Measurements from ENCODE around the gene PPP1R3F.

PPP1R3F gene

GRCh38 chrX:49263631-49264030, 6.0 kb upstream of the PPP1R3F start:
- H3K4me3 ChIP-seq (ENCODE audit: low read length) = no peak overlapping the region
- TF ChIP-seq CTCF (conservative IDR thresholded peaks at IDR 0.05; ENCODE audit: low read length) = no peak
- no peak for DNase-seq (ENCODE audit: low read depth)

- no peak for TF ChIP-seq CTCF (conservative IDR thresholded peaks at IDR 0.05; ENCODE audit: low read length)
- no peak for DNase-seq (ENCODE audit: low read depth)
- no peak within 1 kb of the TSS for H3K4me3 ChIP-seq (ENCODE audit: low read length)
These were observed 5.1 kb upstream of the PPP1R3F start, which contains the start of gene FOXP3 for GRCh38 chrX:49264460-49264859. Gene FOXP3, minus strand, starts transcription at chrX:49264710. Its CDS starts 6,205 bp downstream, at chrX:49258505.

GRCh38 chrX:49266523-49267445, 2.8 kb upstream of the PPP1R3F start:
- no peak overlapping the region for H3K4me3 ChIP-seq (ENCODE audit: low read length)
- no peak for TF ChIP-seq CTCF (conservative IDR thresholded peaks at IDR 0.05; ENCODE audit: low read length)
- no peak for DNase-seq (ENCODE audit: low read depth)

DNA sequence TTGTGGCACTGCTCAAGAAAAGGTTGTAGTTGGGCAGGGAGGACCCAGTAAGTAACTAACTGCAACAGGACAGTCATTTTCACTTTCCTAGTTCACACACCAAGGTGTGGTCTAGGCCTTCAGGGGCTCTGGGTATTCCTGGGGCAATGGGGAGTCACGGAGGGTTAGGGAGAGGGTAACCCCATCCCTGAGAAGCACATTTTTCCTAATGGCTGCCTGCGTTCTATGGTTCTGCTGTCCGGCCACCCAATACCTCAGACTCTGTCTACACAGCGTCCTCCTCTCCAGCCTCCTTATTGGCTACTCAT, 937 bp upstream of the PPP1R3F start:
- peak overlapping the region; percentile 62 for H3K4me3 ChIP-seq (ENCODE audit: low read length)
- no peak for TF ChIP-seq CTCF (conservative IDR thresholded peaks at IDR 0.05; ENCODE audit: low read length)
- no peak for DNase-seq (ENCODE audit: low read depth)

- peak; percentile 97 for DNase-seq (ENCODE audit: low read depth)
- TF ChIP-seq CTCF (conservative IDR thresholded peaks at IDR 0.05; ENCODE audit: low read length) = no peak
- peak overlapping the region; percentile 75 for H3K4me3 ChIP-seq (ENCODE audit: low read length)
These were observed 405 bp upstream of the PPP1R3F start for GRCh38 chrX:49269010-49269766.

- DNase-seq (ENCODE audit: low read depth) = no peak
- H3K4me3 ChIP-seq (ENCODE audit: low read length) = peak overlapping the region; percentile 68
- no peak for TF ChIP-seq CTCF (conservative IDR thresholded peaks at IDR 0.05; ENCODE audit: low read length)
These were observed 792 bp downstream of the PPP1R3F start for GRCh38 chrX:49270249-49270921.
